Brain microvascular endothelial cell (primary cell): Measurements from ENCODE around the gene POGZ.

Experiments
- DNase-seq: peaks from one replicate; pipeline ENCODE4 v3.0.0-alpha.2; 2020
- H3K27ac ChIP-seq: fragments of 250-450 bp; sonication (Bioruptor Pico); 2 replicates; pipeline ENCODE4 v1.5.1; 2020; ENCODE audit warnings: mild to moderate bottlenecking, moderate library complexity
- H3K27me3 ChIP-seq: fragments of 250-450 bp; sonication (Bioruptor Pico); replicated peaks from 2 replicates; pipeline ENCODE4 v1.5.1; 2020; ENCODE audit warnings: mild to moderate bottlenecking
- H3K36me3 ChIP-seq: fragments of 250-450 bp; sonication (Bioruptor Pico); replicated peaks from 2 replicates; pipeline ENCODE4 v1.5.1; 2020; ENCODE audit warnings: mild to moderate bottlenecking
- H3K4me3 ChIP-seq: 2 replicates; pipeline ENCODE4 v1.5.1; 2011; ENCODE audit warnings: low read depth, mild to moderate bottlenecking, control low read depth, low read length, moderate library complexity
- in situ Hi-C: cut with HindIII; loops from 2 replicates; pipeline ENCODE4 v1.10.0; 2017; ENCODE audit warnings: low sequenced_read_pairs, low pct_ligation_motif_present
- TF ChIP-seq, protein P1 (sequence below): IDR thresholded peaks from 2 replicates; pipeline ENCODE4 v1.5.1; 2011; ENCODE audit warnings: low read depth, mild to moderate bottlenecking, moderate library complexity, low read length, control low read depth, inconsistent platforms; ENCODE audit errors: missing control alignments

Gene POGZ

DNA sequence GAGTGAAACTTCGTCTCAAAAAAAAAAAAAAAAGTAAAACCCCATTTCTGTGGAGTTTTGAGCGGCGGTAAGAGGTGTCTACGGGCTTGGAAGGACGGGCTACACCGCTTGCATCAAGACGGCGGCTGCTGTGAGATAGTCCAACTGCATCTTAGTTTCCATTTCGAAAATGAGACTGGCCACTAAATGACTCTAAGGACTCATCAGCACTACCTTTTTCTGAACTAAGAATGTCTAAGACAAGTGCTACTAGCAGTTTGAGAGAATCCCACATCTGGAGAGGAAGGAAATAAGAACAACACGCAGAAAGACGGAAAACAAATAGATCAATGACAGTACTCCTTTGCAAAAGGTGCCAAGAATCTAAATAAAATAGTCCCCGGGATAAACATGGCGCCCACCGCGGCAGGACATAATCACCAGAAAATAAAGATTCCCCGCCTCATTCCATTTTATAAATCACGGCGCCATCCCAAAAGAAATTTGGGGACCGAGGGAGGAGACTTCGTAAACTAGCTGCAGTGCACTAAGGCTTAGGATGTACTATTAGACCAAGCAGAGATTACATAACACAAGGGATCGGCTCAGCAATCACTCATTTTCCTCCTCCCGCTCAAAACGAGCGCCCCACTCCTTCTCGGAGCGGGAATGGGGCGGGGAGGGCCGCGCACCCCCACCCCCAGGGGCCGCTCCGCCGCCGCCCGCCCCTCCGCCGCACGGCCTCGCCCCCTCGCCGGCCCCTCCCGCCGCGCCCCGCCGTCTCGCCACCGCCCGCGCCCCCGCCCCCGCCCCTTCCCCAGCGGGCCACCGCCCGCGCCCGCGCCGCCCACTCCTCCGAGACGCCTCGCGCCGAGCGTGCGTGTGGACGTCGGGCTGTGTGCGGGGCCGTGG is 1.1 kb downstream of the POGZ start:
- Histone ChIP-seq H3K36me3 (no peaks in the 10 kb centered on the region), H3K27me3 (no peaks in the 10 kb centered on the region), H3K4me3 (peak overlapping the region; percentile 76), H3K27ac (peak overlapping the region; percentile 79)
- DNase-seq = peak; percentile 76
- in situ Hi-C loops = no loop called here
- TF ChIP-seq, protein P1, sequence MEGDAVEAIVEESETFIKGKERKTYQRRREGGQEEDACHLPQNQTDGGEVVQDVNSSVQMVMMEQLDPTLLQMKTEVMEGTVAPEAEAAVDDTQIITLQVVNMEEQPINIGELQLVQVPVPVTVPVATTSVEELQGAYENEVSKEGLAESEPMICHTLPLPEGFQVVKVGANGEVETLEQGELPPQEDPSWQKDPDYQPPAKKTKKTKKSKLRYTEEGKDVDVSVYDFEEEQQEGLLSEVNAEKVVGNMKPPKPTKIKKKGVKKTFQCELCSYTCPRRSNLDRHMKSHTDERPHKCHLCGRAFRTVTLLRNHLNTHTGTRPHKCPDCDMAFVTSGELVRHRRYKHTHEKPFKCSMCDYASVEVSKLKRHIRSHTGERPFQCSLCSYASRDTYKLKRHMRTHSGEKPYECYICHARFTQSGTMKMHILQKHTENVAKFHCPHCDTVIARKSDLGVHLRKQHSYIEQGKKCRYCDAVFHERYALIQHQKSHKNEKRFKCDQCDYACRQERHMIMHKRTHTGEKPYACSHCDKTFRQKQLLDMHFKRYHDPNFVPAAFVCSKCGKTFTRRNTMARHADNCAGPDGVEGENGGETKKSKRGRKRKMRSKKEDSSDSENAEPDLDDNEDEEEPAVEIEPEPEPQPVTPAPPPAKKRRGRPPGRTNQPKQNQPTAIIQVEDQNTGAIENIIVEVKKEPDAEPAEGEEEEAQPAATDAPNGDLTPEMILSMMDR = no peak

GRCh38 chr1:151455966-151456365 is 3.3 kb downstream of the POGZ start:
- H3K27ac ChIP-seq = no peak overlapping the region
- H3K4me3 ChIP-seq = no peak overlapping the region
- no peaks in the 10 kb centered on the region for H3K27me3 ChIP-seq
- in situ Hi-C loops = no loop called here
- TF ChIP-seq, protein P1 = no peak
- no peak for DNase-seq
- no peaks in the 10 kb centered on the region for H3K36me3 ChIP-seq

DNA sequence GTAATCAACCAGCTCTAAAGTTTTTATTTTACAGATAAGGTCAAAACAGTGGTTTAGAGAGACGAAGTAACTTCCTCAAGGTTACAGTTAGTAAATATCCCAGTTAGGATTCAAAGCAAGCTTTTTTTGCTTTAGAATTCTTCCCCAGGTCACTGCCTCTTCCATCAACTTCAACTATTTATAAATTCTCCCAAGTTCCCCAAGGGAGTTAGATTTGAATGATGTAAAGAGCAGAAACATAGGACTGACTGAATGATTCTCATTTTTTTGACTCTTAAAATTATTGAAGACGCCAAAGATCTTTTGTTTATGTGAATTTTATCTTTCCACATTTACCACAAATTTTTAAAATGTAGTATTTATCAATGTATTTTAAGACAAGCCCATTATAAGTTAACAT is 4.1 kb downstream of the POGZ start:
- Histone ChIP-seq H3K36me3 (no peaks in the 10 kb centered on the region), H3K27ac (no peak overlapping the region), H3K4me3 (no peak overlapping the region), H3K27me3 (no peaks in the 10 kb centered on the region)
- TF ChIP-seq, protein P1 = no peak
- no peak for DNase-seq
- in situ Hi-C loops = no loop called here

- DNase-seq = no peak
- TF ChIP-seq, protein P1 = no peak
- no peak overlapping the region for H3K4me3 ChIP-seq
- H3K36me3 ChIP-seq = no peaks in the 10 kb centered on the region
- no peak overlapping the region for H3K27ac ChIP-seq
- H3K27me3 ChIP-seq = no peaks in the 10 kb centered on the region
- in situ Hi-C loops = no loop called here
Measured at GRCh38 chr1:151447696-151448095, 11.6 kb downstream of the POGZ start.

DNA sequence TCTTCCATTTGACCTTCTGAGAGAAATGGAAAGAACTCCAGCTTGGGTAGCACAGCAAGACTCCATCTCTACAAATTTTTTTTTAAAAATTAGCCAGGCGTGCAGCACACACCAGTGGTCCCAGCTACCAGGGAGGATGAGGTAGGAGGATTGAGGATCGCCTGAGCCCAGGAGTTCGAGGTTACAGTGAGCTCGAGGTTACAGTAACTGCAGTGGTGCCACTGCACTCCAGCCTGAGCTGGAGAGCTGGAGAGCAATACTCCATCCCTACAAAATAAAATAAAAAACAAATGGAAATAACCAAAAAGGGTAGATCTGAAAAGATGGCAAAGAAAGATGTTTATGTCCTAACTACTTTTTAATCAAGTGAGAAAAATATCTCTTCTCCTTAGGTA is 14.5 kb downstream of the POGZ start:
- Histone ChIP-seq H3K36me3 (no peaks in the 10 kb centered on the region), H3K27me3 (no peaks in the 10 kb centered on the region), H3K27ac (no peak overlapping the region), H3K4me3 (no peak overlapping the region)
- DNase-seq = no peak
- in situ Hi-C loops = no loop called here
- TF ChIP-seq, protein P1 = no peak
